B cell (primary cell): ENCODE measurements around the gene ZCCHC3. TPM values are rescaled to one million over a fixed set of nuclear protein-coding genes. Genes with fewer than 3 reads are reported as not detected.

Experiments
- ATAC-seq: fragments of 200-7000 bp; cut with Tn5 transposase; one replicate; pipeline ENCODE4 v1.10.0; 2021; ENCODE audit warnings: low read depth, mild to moderate bottlenecking, moderate number of reproducible peaks, moderate library complexity
- CTCF ChIA-PET: fragments of 350-600 bp; sonication (Branson Sonifier 250); formaldehyde crosslinking; loops from one replicate; lab custom pipeline; 2021; ENCODE audit warnings: antibody characterized with exemption, inconsistent platforms; lab: Charles Lee
- POLR2A ChIA-PET: fragments of 350-600 bp; sonication (Branson Sonifier 250); formaldehyde crosslinking; loops from one replicate; lab custom pipeline; 2021; ENCODE audit warnings: antibody characterized with exemption; lab: Charles Lee
- DNase-seq: peaks from one replicate; pipeline ENCODE4 v3.0.0; 2013
- H2AFZ ChIP-seq: 2 replicates; pipeline ENCODE4 v1.6.1; 2012; ENCODE audit warnings: mild to moderate bottlenecking, low read depth, low read length; ENCODE audit not compliant: insufficient read depth, poor library complexity, severe bottlenecking
- H3K27ac ChIP-seq, 2 donors: 1 replicate in 1 of 2; 2 replicates in 1 of 2; pipeline ENCODE4 v1.5.1; 2012 to 2013; ENCODE audit warnings: low read length in 2 of 2, mild to moderate bottlenecking in 2 of 2, moderate library complexity in 1 of 2
- H3K27me3 ChIP-seq, 4 experiments: fragments of 200-600 bp in 1 of 4; sonication (generic) in 1 of 4; replicated peaks in 1 of 4; 1 replicate in 2 of 4; 2 replicates in 2 of 4; pipeline versions ENCODE4 v1.6.1 to v1.7.0; 2013 to 2016; ENCODE audit warnings: low read length in 3 of 4, mild to moderate bottlenecking in 2 of 4, mixed read lengths in 1 of 4, moderate library complexity in 1 of 4; ENCODE audit not compliant: insufficient read depth in 4 of 4, control insufficient read depth in 3 of 4; ENCODE audit errors: control extremely low read depth in 1 of 4
- H3K36me3 ChIP-seq, 2 experiments: replicated peaks in 1 of 2; 1 replicate in 1 of 2; 2 replicates in 1 of 2; pipeline versions ENCODE4 v1.6.1 to v1.7.1; 2013; ENCODE audit warnings: low read length in 1 of 2; ENCODE audit not compliant: insufficient read depth in 2 of 2, control insufficient read depth in 1 of 2; ENCODE audit errors: control extremely low read depth in 1 of 2, extremely low read depth in 1 of 2
- H3K4me1 ChIP-seq, 2 donors: fragments of 200-600 bp in 1 of 2; sonication (generic) in 1 of 2; 1 replicate in 1 of 2; 2 replicates in 1 of 2; pipeline versions ENCODE4 v1.5.1 to v1.6.1; 2013 to 2017; ENCODE audit warnings: low read length in 2 of 2; ENCODE audit not compliant: control insufficient read depth in 2 of 2, insufficient read depth in 2 of 2
- H3K4me2 ChIP-seq: replicated peaks from 2 replicates; pipeline ENCODE3; 2012; ENCODE audit warnings: mild to moderate bottlenecking, low read depth, low read length; ENCODE audit not compliant: poor library complexity, severe bottlenecking
- H3K4me3 ChIP-seq, 5 experiments: fragments of 200-600 bp in 1 of 5; sonication (generic) in 1 of 5; 1 replicate in 3 of 5; 2 replicates in 2 of 5; pipeline versions ENCODE4 v1.5.1 to v1.7.0; 2011 to 2016; ENCODE audit warnings: low read length in 4 of 5, mild to moderate bottlenecking in 4 of 5, low read depth in 2 of 5, control low read depth in 1 of 5, moderate library complexity in 1 of 5; ENCODE audit not compliant: insufficient read depth in 1 of 5; ENCODE audit errors: control extremely low read depth in 1 of 5, extremely low read depth in 1 of 5
- H3K79me2 ChIP-seq: fragments of 200-600 bp; sonication (generic); one replicate; pipeline ENCODE4 v1.6.0; 2016; ENCODE audit warnings: low read length; ENCODE audit not compliant: control insufficient read depth, insufficient read depth
- H3K9ac ChIP-seq: fragments of 200-600 bp; sonication (generic); 2 replicates; pipeline ENCODE4 v1.6.1; 2017; ENCODE audit warnings: mild to moderate bottlenecking, low read length, moderate library complexity
- H3K9me3 ChIP-seq, 3 donors: one replicate each; pipeline versions ENCODE4 v1.6.1 to v1.7.1; 2013; ENCODE audit warnings: low read length in 2 of 3; ENCODE audit not compliant: control insufficient read depth in 2 of 3, insufficient read depth in 1 of 3; ENCODE audit errors: control extremely low read depth in 1 of 3
- H4K20me1 ChIP-seq: 2 replicates; pipeline ENCODE4 v1.6.0; 2012; ENCODE audit warnings: mild to moderate bottlenecking, low read length; ENCODE audit not compliant: insufficient read depth, control insufficient read depth, poor library complexity, severe bottlenecking
- H3K27ac Mint-ChIP-seq: one replicate; pipeline ENCODE4 v1.8.0; 2021; ENCODE audit warnings: mixed read lengths
- H3K27me3 Mint-ChIP-seq: one replicate; pipeline ENCODE4 v1.8.0; 2021; ENCODE audit warnings: mixed read lengths
- H3K4me1 Mint-ChIP-seq: one replicate; pipeline ENCODE4 v1.8.0; 2021; ENCODE audit warnings: mixed read lengths
- H3K4me3 Mint-ChIP-seq: one replicate; pipeline ENCODE4 v1.8.0; 2021; ENCODE audit warnings: mixed read lengths
- H3K9me3 Mint-ChIP-seq: one replicate; pipeline ENCODE4 v1.8.0; 2022; ENCODE audit warnings: mixed read lengths; ENCODE audit not compliant: insufficient read depth
- EZH2 ChIP-seq: IDR thresholded peaks from 2 replicates; pipeline ENCODE4 v1.6.1; 2012; ENCODE audit warnings: borderline replicate concordance, low read depth, mild to moderate bottlenecking, moderate library complexity, low read length; ENCODE audit not compliant: insufficient read depth, poor library complexity, severe bottlenecking
- WGBS: methylation state at CpG from one replicate; pipeline ENCODE4 v1.1.5; 2013; ENCODE audit warnings: missing lambda C conversion rate; ENCODE audit not compliant: insufficient coverage; 5-methylcytosine and 5-hydroxymethylcytosine counted together
- intact Hi-C: fragments of 100-400 bp; cut with micrococcal nuclease; formaldehyde crosslinking; loops from one replicate; pipeline ENCODE4 v1.10.0; 2022
- polyA plus RNA-seq: library from polyadenylated mRNA; depleted of rRNA; stranded (reverse); fragments of >200 nt; gene quantifications from 2 replicates; pipeline ENCODE4 v1.2.3, GENCODE V29; 2012
- total RNA-seq, 2 donors: library from RNA; stranded (reverse); fragments of 120-200 nt in 1 of 2; gene quantifications; 1 replicate in 1 of 2; 2 replicates in 1 of 2; pipeline versions ENCODE4 v1.2.3 to v1.2.4, GENCODE V29; 2013 to 2022
- TF ChIP-seq, protein P1 (sequence below): fragments of 200-600 bp; IDR thresholded peaks from one replicate; pipeline ENCODE4 v1.8.0; 2022; ENCODE audit warnings: antibody characterized with exemption, mild to moderate bottlenecking

Gene ZCCHC3
- total and polyA plus RNA-seq, 2 donors (not counting 1 experiment from before 2014, with no cell fraction given): 12.8 to 35.7 TPM

DNA sequence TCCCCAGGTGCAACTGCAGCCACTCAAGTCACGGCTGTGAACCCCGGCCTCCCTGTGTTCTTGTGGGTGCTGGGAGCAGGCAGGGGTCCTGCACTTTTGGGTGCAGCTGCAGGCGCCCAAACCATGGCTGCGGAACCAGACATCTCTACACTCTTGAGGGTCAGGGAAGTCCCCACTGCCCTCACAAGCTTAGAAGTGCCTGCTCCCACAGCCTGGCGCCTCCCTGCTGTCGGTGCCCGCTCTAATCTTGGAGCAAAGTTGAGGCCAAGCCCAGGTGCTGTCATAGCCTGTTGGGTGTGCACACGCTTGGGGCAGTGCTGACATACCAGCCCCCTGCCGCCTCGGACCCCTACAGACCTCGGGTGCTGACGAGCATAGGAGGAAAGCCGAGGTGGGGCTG, 33.7 kb upstream of the ZCCHC3 start:
- no peak overlapping the region for H3K4me3 ChIP-seq
- Mint-ChIP-seq H3K4me3 (no peak overlapping the region), H3K9me3 (no peaks in the 10 kb centered on the region), H3K27ac (no peak overlapping the region), H3K4me1 (peaks cover 9% of the 10 kb centered on the region), H3K27me3 (peaks cover 17% of the 10 kb centered on the region)
- H4K20me1 ChIP-seq: no peaks in the 10 kb centered on the region
- H3K27ac ChIP-seq: no peak overlapping the region
- H2AFZ ChIP-seq: no peak overlapping the region
- no peak for ATAC-seq
- H3K36me3 ChIP-seq: no peaks in the 10 kb centered on the region
- 96% methylated on average over 13 of the region's 13 CpGs for WGBS
- intact Hi-C loops: no loop called here
- TF ChIP-seq, protein P1, sequence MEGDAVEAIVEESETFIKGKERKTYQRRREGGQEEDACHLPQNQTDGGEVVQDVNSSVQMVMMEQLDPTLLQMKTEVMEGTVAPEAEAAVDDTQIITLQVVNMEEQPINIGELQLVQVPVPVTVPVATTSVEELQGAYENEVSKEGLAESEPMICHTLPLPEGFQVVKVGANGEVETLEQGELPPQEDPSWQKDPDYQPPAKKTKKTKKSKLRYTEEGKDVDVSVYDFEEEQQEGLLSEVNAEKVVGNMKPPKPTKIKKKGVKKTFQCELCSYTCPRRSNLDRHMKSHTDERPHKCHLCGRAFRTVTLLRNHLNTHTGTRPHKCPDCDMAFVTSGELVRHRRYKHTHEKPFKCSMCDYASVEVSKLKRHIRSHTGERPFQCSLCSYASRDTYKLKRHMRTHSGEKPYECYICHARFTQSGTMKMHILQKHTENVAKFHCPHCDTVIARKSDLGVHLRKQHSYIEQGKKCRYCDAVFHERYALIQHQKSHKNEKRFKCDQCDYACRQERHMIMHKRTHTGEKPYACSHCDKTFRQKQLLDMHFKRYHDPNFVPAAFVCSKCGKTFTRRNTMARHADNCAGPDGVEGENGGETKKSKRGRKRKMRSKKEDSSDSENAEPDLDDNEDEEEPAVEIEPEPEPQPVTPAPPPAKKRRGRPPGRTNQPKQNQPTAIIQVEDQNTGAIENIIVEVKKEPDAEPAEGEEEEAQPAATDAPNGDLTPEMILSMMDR: no peak
- TF ChIP-seq EZH2: no peak
- no peak overlapping the region for H3K4me2 ChIP-seq
- POLR2A ChIA-PET: no interaction called here
- H3K27me3 ChIP-seq: peaks cover 0 to 5% (median 1%) of the 10 kb centered on the region in 4 experiments
- no peaks in the 10 kb centered on the region for H3K79me2 ChIP-seq
- peaks cover 3 to 8% of the 10 kb centered on the region in 2 donors for H3K4me1 ChIP-seq
- no peak overlapping the region for H3K9ac ChIP-seq
- no peaks in the 10 kb centered on the region for H3K9me3 ChIP-seq
- DNase-seq: no peak
- CTCF ChIA-PET: interaction anchor here (1.0 to 9.0 kb wide), 4 partner anchors 23 to 66 kb away, joined by 4 to 89 read pairs (median 8); no protein-coding TSS in a partner anchor
